ENCODE measurements around the gene PRM3.

Gene PRM3

GRCh38 chr16:11272921-11273720 is at the start of gene PRM3:
Gene PRM3, minus strand, starts transcription at chr16:11273629. Its CDS starts 34 bp downstream, at chr16:11273595.
- DNase-seq: no peak

- DNase-seq: no peak
Measured at GRCh38 chr16:11322823-11323222, 49.4 kb upstream of the PRM3 start.

GRCh38 chr16:11321662-11322061 is 48.2 kb upstream of the PRM3 start:
- DNase-seq: no peak

GRCh38 chr16:11320170-11320569 is 46.7 kb upstream of the PRM3 start:
- no peak for DNase-seq

GRCh38 chr16:11319529-11320146 is 46.2 kb upstream of the PRM3 start:
- DNase-seq: no peak

GRCh38 chr16:11318817-11319216 is 45.4 kb upstream of the PRM3 start:
- DNase-seq: no peak

- no peak for DNase-seq
Measured at GRCh38 chr16:11316331-11317015, 43.0 kb upstream of the PRM3 start.

GRCh38 chr16:11315510-11315909 is 42.1 kb upstream of the PRM3 start:
- no peak for DNase-seq

- no peak for DNase-seq
Measured at GRCh38 chr16:11314309-11314894, 41.0 kb upstream of the PRM3 start.

GRCh38 chr16:11313493-11314308 is 40.3 kb upstream of the PRM3 start:
- DNase-seq: no peak

GRCh38 chr16:11312718-11313492 is 39.5 kb upstream of the PRM3 start:
- no peak for DNase-seq

- DNase-seq: no peak
Measured at GRCh38 chr16:11310997-11311561, 37.6 kb upstream of the PRM3 start.

GRCh38 chr16:11310634-11310977 is 37.2 kb upstream of the PRM3 start:
- no peak for DNase-seq

GRCh38 chr16:11309895-11310633 is 36.6 kb upstream of the PRM3 start:
- no peak for DNase-seq

GRCh38 chr16:11308493-11309283 is 35.3 kb upstream of the PRM3 start:
- no peak for DNase-seq

- no peak for DNase-seq
Measured at GRCh38 chr16:11307639-11308492, 34.4 kb upstream of the PRM3 start.

- no peak for DNase-seq
Measured at GRCh38 chr16:11306997-11307638, 33.7 kb upstream of the PRM3 start.

- no peak for DNase-seq
Measured at GRCh38 chr16:11306381-11306780, 33.0 kb upstream of the PRM3 start.
